SK-N-SH (cell line): Measurements from ENCODE around the gene ZNF768.

Source experiments
- CTCF ChIP-seq: fragments of 200-600 bp; sonication (generic); IDR thresholded peaks from 2 replicates; pipeline ENCODE4 v1.6.1; 2017; ENCODE audit warnings: antibody characterized with exemption, mild to moderate bottlenecking, moderate library complexity
- EP300 ChIP-seq, 2 experiments: IDR thresholded peaks; 2 replicates each; pipeline versions ENCODE4 v1.4.0 to v1.6.1; 2012; ENCODE audit warnings: borderline replicate concordance in 1 of 2, low read depth in 1 of 2, low read length in 1 of 2
- IRF3 ChIP-seq: fragments of 150-350 bp; IDR thresholded peaks from 2 replicates; pipeline ENCODE4 v1.6.1; 2016; ENCODE audit warnings: mild to moderate bottlenecking, low read depth, low read length
- POLR2AphosphoS5 ChIP-seq: IDR thresholded peaks from 2 replicates; pipeline ENCODE4 v1.6.1; 2012; ENCODE audit warnings: low read depth, low read length
- RAD21 ChIP-seq: IDR thresholded peaks from 2 replicates; pipeline ENCODE4 v1.6.1; 2012; ENCODE audit warnings: mild to moderate bottlenecking, low read length
- TAF1 ChIP-seq: IDR thresholded peaks from 2 replicates; pipeline ENCODE4 v1.6.1; 2012; ENCODE audit warnings: low read depth, mild to moderate bottlenecking, low read length, moderate library complexity, borderline replicate concordance
- TF ChIP-seq, protein P1 (sequence below): fragments of 150-350 bp; IDR thresholded peaks from 2 replicates; pipeline ENCODE4 v1.6.1; 2017; ENCODE audit warnings: antibody characterized with exemption, low read length, low read depth, borderline replicate concordance

- TF ChIP-seq RAD21 (no peak), TAF1 (no peak), CTCF (no peak), POLR2AphosphoS5 (no peak), EP300 (IDR thresholded peaks at IDR 0.05; ENCODE audit: borderline replicate concordance in 1 of 2, low read depth in 1 of 2, low read length in 1 of 2) (no peak), IRF3 (no peak)
- TF ChIP-seq, protein P1, sequence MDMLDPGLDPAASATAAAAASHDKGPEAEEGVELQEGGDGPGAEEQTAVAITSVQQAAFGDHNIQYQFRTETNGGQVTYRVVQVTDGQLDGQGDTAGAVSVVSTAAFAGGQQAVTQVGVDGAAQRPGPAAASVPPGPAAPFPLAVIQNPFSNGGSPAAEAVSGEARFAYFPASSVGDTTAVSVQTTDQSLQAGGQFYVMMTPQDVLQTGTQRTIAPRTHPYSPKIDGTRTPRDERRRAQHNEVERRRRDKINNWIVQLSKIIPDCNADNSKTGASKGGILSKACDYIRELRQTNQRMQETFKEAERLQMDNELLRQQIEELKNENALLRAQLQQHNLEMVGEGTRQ, result no peak
These were observed 26.6 kb upstream of the ZNF768 start for GRCh38 chr16:30552956-30553355.
